MM.1S (cell line): ENCODE measurements around the gene GFOD1.

Source experiments
- DNase-seq: peaks from one replicate; pipeline ENCODE4 v3.0.0-alpha.2; 2015
- H2AFZ ChIP-seq: fragments of 300-600 bp; sonication (generic); 2 replicates; pipeline ENCODE4 v1.6.0; 2016; ENCODE audit warnings: antibody characterized with exemption, low read length
- H3F3A ChIP-seq: fragments of 300-600 bp; sonication (generic); 2 replicates; pipeline ENCODE4 v1.6.1; 2016; ENCODE audit warnings: mild to moderate bottlenecking, antibody characterized with exemption, low read length, moderate library complexity, mixed read lengths; ENCODE audit not compliant: insufficient read depth
- H3K27ac ChIP-seq: fragments of 300-600 bp; sonication (generic); 2 replicates; pipeline ENCODE4 v1.5.1; 2016; ENCODE audit warnings: mild to moderate bottlenecking, low read length
- H3K27me3 ChIP-seq: fragments of 300-600 bp; sonication (generic); replicated peaks from 2 replicates; pipeline ENCODE4 v1.6.0; 2016; ENCODE audit warnings: low read length; ENCODE audit not compliant: insufficient read depth
- H3K36me3 ChIP-seq: fragments of 300-600 bp; sonication (generic); replicated peaks from 2 replicates; pipeline ENCODE4 v1.6.1; 2016; ENCODE audit warnings: mild to moderate bottlenecking, low read length, mixed read lengths; ENCODE audit not compliant: insufficient read depth
- H3K4me1 ChIP-seq: fragments of 300-600 bp; sonication (generic); 2 replicates; pipeline ENCODE4 v1.6.1; 2016; ENCODE audit warnings: low read length, mixed read lengths
- H3K4me2 ChIP-seq: fragments of 300-600 bp; sonication (generic); 2 replicates; pipeline ENCODE4 v1.6.0; 2016; ENCODE audit warnings: low read depth, low read length
- H3K4me3 ChIP-seq: fragments of 300-600 bp; sonication (generic); 2 replicates; pipeline ENCODE4 v1.5.1; 2016; ENCODE audit warnings: low read length, mixed read lengths
- H3K79me2 ChIP-seq: fragments of 300-600 bp; sonication (generic); 2 replicates; pipeline ENCODE4 v1.6.1; 2016; ENCODE audit warnings: mixed run types, low read length, mixed read lengths
- H3K9ac ChIP-seq: fragments of 300-600 bp; sonication (generic); 2 replicates; pipeline ENCODE4 v1.6.1; 2016; ENCODE audit warnings: low read length, mixed read lengths
- H3K9me2 ChIP-seq: fragments of 300-600 bp; sonication (generic); replicated peaks from 2 replicates; pipeline ENCODE4 v1.6.1; 2016; ENCODE audit warnings: mild to moderate bottlenecking, low read length, mixed read lengths; ENCODE audit not compliant: insufficient read depth
- H3K9me3 ChIP-seq: fragments of 300-600 bp; sonication (generic); replicated peaks from 2 replicates; pipeline ENCODE4 v1.6.1; 2016; ENCODE audit warnings: mild to moderate bottlenecking, low read length, mixed read lengths; ENCODE audit not compliant: insufficient read depth
- H4K20me1 ChIP-seq: fragments of 300-600 bp; sonication (generic); 2 replicates; pipeline ENCODE4 v1.6.1; 2016; ENCODE audit warnings: mild to moderate bottlenecking, low read length, moderate library complexity, mixed read lengths; ENCODE audit not compliant: insufficient read depth
- CTCF ChIP-seq: fragments of 300-600 bp; sonication (generic); IDR thresholded peaks from 2 replicates; pipeline ENCODE4 v1.5.1; 2016; ENCODE audit warnings: antibody characterized with exemption, low read length, mixed read lengths
- EZH2 ChIP-seq: fragments of 300-600 bp; sonication (generic); optimal IDR thresholded peaks from 2 replicates; pipeline ENCODE3; 2017; ENCODE audit warnings: low read depth, mild to moderate bottlenecking, antibody characterized with exemption, low read length, mixed read lengths
- EZH2phosphoT487 ChIP-seq: fragments of 300-600 bp; sonication (generic); IDR thresholded peaks from 2 replicates; pipeline ENCODE4 v1.6.1; 2018; ENCODE audit warnings: antibody characterized with exemption, low read length

Gene GFOD1

GRCh38 chr6:13372688-13373487 lies 114.5 kb downstream of the GFOD1 start:
- no peaks in the 10 kb centered on the region for H3K27me3 ChIP-seq
- no peak overlapping the region for H2AFZ ChIP-seq
- no peak overlapping the region for H3K9ac ChIP-seq
- no peaks in the 10 kb centered on the region for H3K36me3 ChIP-seq
- no peak overlapping the region for H3K4me3 ChIP-seq
- H3K79me2 ChIP-seq = no peaks in the 10 kb centered on the region
- DNase-seq = no peak
- no peaks in the 10 kb centered on the region for H4K20me1 ChIP-seq
- H3K4me1 ChIP-seq = peaks cover 26% of the 10 kb centered on the region
- H3K27ac ChIP-seq = no peak overlapping the region
- TF ChIP-seq EZH2phosphoT487 = no peak
- no peak for TF ChIP-seq EZH2
- TF ChIP-seq CTCF = no peak
- H3K9me2 ChIP-seq = no peaks in the 10 kb centered on the region
- no peak overlapping the region; the same call in 1 of the 2 replicates for H3K4me2 ChIP-seq
- no peaks in the 10 kb centered on the region for H3F3A ChIP-seq
- no peaks in the 10 kb centered on the region for H3K9me3 ChIP-seq

- no peaks in the 10 kb centered on the region for H3F3A ChIP-seq
- H3K4me3 ChIP-seq = no peak overlapping the region
- no peaks in the 10 kb centered on the region for H3K27me3 ChIP-seq
- H3K4me1 ChIP-seq = peaks cover 24% of the 10 kb centered on the region
- no peaks in the 10 kb centered on the region for H3K9me3 ChIP-seq
- no peaks in the 10 kb centered on the region for H4K20me1 ChIP-seq
- H3K79me2 ChIP-seq = no peaks in the 10 kb centered on the region
- no peak overlapping the region for H3K27ac ChIP-seq
- H3K9me2 ChIP-seq = no peaks in the 10 kb centered on the region
- no peak overlapping the region for H3K9ac ChIP-seq
- no peaks in the 10 kb centered on the region for H3K36me3 ChIP-seq
- DNase-seq = no peak
- H3K4me2 ChIP-seq = no peak overlapping the region
- no peak overlapping the region for H2AFZ ChIP-seq
- TF ChIP-seq EZH2phosphoT487 = no peak
- no peak for TF ChIP-seq EZH2
- TF ChIP-seq CTCF = no peak
These were observed 115.3 kb downstream of the GFOD1 start for GRCh38 chr6:13372076-13372475.

GRCh38 chr6:13371421-13372072 lies 115.9 kb downstream of the GFOD1 start:
- no peak overlapping the region for H3K9ac ChIP-seq
- H3K27ac ChIP-seq = no peak overlapping the region
- no peaks in the 10 kb centered on the region for H3K79me2 ChIP-seq
- H3K9me3 ChIP-seq = no peaks in the 10 kb centered on the region
- H2AFZ ChIP-seq = no peak overlapping the region
- H4K20me1 ChIP-seq = no peaks in the 10 kb centered on the region
- no peaks in the 10 kb centered on the region for H3K9me2 ChIP-seq
- no peak overlapping the region for H3K4me3 ChIP-seq
- TF ChIP-seq EZH2 (no peak), EZH2phosphoT487 (no peak), CTCF (no peak)
- no peaks in the 10 kb centered on the region for H3F3A ChIP-seq
- DNase-seq = no peak
- no peaks in the 10 kb centered on the region for H3K36me3 ChIP-seq
- peaks cover 24% of the 10 kb centered on the region for H3K4me1 ChIP-seq
- H3K27me3 ChIP-seq = no peaks in the 10 kb centered on the region
- H3K4me2 ChIP-seq = no peak overlapping the region
